Stomach (tissue), 4 donors: Measurements from ENCODE around the gene SHCBP1L.

Source experiments
- EP300 ChIP-seq: sonication (generic); formaldehyde crosslinking; IDR thresholded peaks from one replicate; pipeline ENCODE4 v1.6.1; 2017; ENCODE audit warnings: antibody characterized with exemption
- POLR2A ChIP-seq, 4 donors: fragments of 450-650 bp; IDR thresholded peaks; one replicate each; pipeline ENCODE4 v1.6.1; 2016; ENCODE audit warnings: antibody characterized with exemption in 4 of 4, control low read depth in 2 of 4, mild to moderate bottlenecking in 1 of 4, moderate library complexity in 1 of 4
- POLR2AphosphoS5 ChIP-seq, 3 donors: sonication (generic); formaldehyde crosslinking; IDR thresholded peaks; one replicate each; pipeline ENCODE4 v1.6.1; 2016; ENCODE audit warnings: antibody characterized with exemption in 3 of 3
- TF ChIP-seq, protein P1 (sequence below), 7 experiments: fragments of 450-650 bp in 4 of 7; fragments of 200-600 bp in 3 of 7; sonication (generic) in 3 of 7; IDR thresholded peaks; one replicate each; pipeline ENCODE4 v1.5.1; 2016 to 2019; ENCODE audit warnings: antibody characterized with exemption in 7 of 7, control low read depth in 2 of 7, mild to moderate bottlenecking in 1 of 7

DNA sequence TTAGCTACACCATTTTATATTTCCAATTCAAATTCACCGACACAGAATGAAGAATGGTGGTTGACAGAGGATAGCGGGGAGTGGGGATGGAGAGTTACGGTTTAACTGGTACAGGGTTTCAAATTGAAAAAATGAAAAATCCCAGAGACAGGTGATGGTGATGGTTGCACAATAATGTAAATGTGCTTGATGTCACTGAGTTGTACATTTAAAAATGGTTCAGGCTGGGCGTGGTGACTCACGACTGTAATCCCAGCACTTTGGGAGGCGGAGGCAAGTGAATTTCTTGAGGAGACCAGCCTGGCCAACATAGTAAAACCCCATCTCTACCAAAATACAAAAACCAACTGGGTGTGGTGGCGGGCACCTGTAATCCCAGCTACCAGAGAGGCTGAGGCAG, 31.2 kb upstream of the SHCBP1L start:
- TF ChIP-seq, protein P1, sequence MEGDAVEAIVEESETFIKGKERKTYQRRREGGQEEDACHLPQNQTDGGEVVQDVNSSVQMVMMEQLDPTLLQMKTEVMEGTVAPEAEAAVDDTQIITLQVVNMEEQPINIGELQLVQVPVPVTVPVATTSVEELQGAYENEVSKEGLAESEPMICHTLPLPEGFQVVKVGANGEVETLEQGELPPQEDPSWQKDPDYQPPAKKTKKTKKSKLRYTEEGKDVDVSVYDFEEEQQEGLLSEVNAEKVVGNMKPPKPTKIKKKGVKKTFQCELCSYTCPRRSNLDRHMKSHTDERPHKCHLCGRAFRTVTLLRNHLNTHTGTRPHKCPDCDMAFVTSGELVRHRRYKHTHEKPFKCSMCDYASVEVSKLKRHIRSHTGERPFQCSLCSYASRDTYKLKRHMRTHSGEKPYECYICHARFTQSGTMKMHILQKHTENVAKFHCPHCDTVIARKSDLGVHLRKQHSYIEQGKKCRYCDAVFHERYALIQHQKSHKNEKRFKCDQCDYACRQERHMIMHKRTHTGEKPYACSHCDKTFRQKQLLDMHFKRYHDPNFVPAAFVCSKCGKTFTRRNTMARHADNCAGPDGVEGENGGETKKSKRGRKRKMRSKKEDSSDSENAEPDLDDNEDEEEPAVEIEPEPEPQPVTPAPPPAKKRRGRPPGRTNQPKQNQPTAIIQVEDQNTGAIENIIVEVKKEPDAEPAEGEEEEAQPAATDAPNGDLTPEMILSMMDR (IDR thresholded peaks at IDR 0.05): no peak
- no peak for TF ChIP-seq POLR2A (IDR thresholded peaks at IDR 0.05)
- TF ChIP-seq POLR2AphosphoS5 (IDR thresholded peaks at IDR 0.05): no peak
- TF ChIP-seq EP300: no peak
